SK-MEL-5 (cell line): ENCODE measurements around the gene BRINP2. TPM values are rescaled to one million over a fixed set of nuclear protein-coding genes. Genes with fewer than 3 reads are reported as not detected.
A peak's percentile ranks its signal among the peaks of the same experiment; 100 is the strongest.

Experiments used
- DNase-seq: peaks from one replicate; pipeline ENCODE4 v3.0.0-alpha.2; 2016; ENCODE audit warnings: low read depth, low spot score
- in situ Hi-C: cut with HindIII; loops from 2 replicates; pipeline ENCODE4 v1.10.0; 2016; ENCODE audit warnings: low sequenced_read_pairs, high pct_unique_total_duplicates, low pct_unique_long_range_greater_than_20kb
- polyA plus RNA-seq, 2 experiments: library from polyadenylated mRNA; depleted of rRNA; stranded (reverse); fragments of >200 nt; gene quantifications; 2 replicates each; pipeline ENCODE4 v1.2.3, GENCODE V29; 2015
- total RNA-seq: library from RNA; depleted of rRNA; stranded (reverse); fragments of >200 nt; shearing (Covaris generic); gene quantifications from 2 replicates; pipeline ENCODE4 v1.2.3, GENCODE V29; 2014; rRNA removed

BRINP2 gene
- total RNA-seq: not detected in 2 replicates
- not detected in 2 replicates for polyA plus RNA-seq (2015; cell fraction: cytosol; rRNA removed)
- polyA plus RNA-seq (2015; cell fraction: nucleus; rRNA removed): not detected in 2 replicates

GRCh38 chr1:177170756-177171535, at the start of gene BRINP2:
Gene BRINP2 (plus strand): TSS chr1:177170958. CDS start chr1:177229877, 58,919 bp downstream.
- DNase-seq: peak; percentile 51
- in situ Hi-C loops: no loop called here

GRCh38 chr1:177122461-177123251, 48.1 kb upstream of the BRINP2 start:
- in situ Hi-C loops: no loop called here
- DNase-seq: peak; percentile 29

- DNase-seq: no peak
- in situ Hi-C loops: no loop called here
Measured at GRCh38 chr1:177124577-177125278, 46.0 kb upstream of the BRINP2 start.

GRCh38 chr1:177126267-177126666, 44.5 kb upstream of the BRINP2 start:
- DNase-seq: no peak
- in situ Hi-C loops: no loop called here

- in situ Hi-C loops: no loop called here
- no peak for DNase-seq
Measured at GRCh38 chr1:177128665-177129281, 42.0 kb upstream of the BRINP2 start.

- no peak for DNase-seq
- in situ Hi-C loops: no loop called here
Measured at GRCh38 chr1:177130451-177130945, 40.3 kb upstream of the BRINP2 start.

GRCh38 chr1:177131723-177132122, 39.0 kb upstream of the BRINP2 start:
- in situ Hi-C loops: no loop called here

GRCh38 chr1:177132141-177132540, 38.6 kb upstream of the BRINP2 start:
- no peak for DNase-seq
- in situ Hi-C loops: no loop called here

More at GRCh38 chr1:177131723-177132122, 39.0 kb upstream of the BRINP2 start:
- DNase-seq: no peak

- in situ Hi-C loops: no loop called here
- DNase-seq: no peak
Measured at GRCh38 chr1:177133977-177134538, 36.7 kb upstream of the BRINP2 start.

GRCh38 chr1:177135250-177135649, 35.5 kb upstream of the BRINP2 start:
- no peak for DNase-seq
- in situ Hi-C loops: no loop called here

- in situ Hi-C loops: no loop called here
- no peak for DNase-seq
Measured at GRCh38 chr1:177137814-177138213, 32.9 kb upstream of the BRINP2 start.

GRCh38 chr1:177138347-177138746, 32.4 kb upstream of the BRINP2 start:
- no peak for DNase-seq
- in situ Hi-C loops: no loop called here

- in situ Hi-C loops: no loop called here
- no peak for DNase-seq
Measured at GRCh38 chr1:177142010-177142409, 28.7 kb upstream of the BRINP2 start.

GRCh38 chr1:177142791-177143271, 27.9 kb upstream of the BRINP2 start:
- DNase-seq: no peak
- in situ Hi-C loops: no loop called here

GRCh38 chr1:177145106-177146070, 25.4 kb upstream of the BRINP2 start:
- in situ Hi-C loops: no loop called here
- DNase-seq: peak; percentile 87

- in situ Hi-C loops: no loop called here
- no peak for DNase-seq
Measured at GRCh38 chr1:177146499-177146898, 24.3 kb upstream of the BRINP2 start.
